Islet of Langerhans (tissue), 1 donor: ENCODE data around the gene SMPDL3A.

ENCODE experiments used
- FAIRE-seq: peaks from one replicate; lab custom pipeline; 2011; peaks lifted over from hg19 to GRCh38; lab: Jason Lieb, UNC

Gene SMPDL3A

GRCh38 chr6:122778302-122778701 is 10.8 kb upstream of the SMPDL3A start:
- no peak for FAIRE-seq

- FAIRE-seq = no peak
Measured at GRCh38 chr6:122778985-122779661, 9.9 kb upstream of the SMPDL3A start.

GRCh38 chr6:122779667-122780066 is 9.4 kb upstream of the SMPDL3A start, which contains the start of gene FABP7:
TSS of gene FABP7 (plus strand) at chr6:122779716. CDS start at chr6:122779795, 79 bp downstream.
- no peak for FAIRE-seq

GRCh38 chr6:122780114-122780513 is 8.9 kb upstream of the SMPDL3A start:
- no peak for FAIRE-seq

GRCh38 chr6:122781716-122782115 is 7.3 kb upstream of the SMPDL3A start:
- no peak for FAIRE-seq

- no peak for FAIRE-seq
Measured at GRCh38 chr6:122783401-122783800, 5.7 kb upstream of the SMPDL3A start.

GRCh38 chr6:122785891-122786290 is 3.2 kb upstream of the SMPDL3A start:
- FAIRE-seq = no peak

GRCh38 chr6:122787721-122788120 is 1.3 kb upstream of the SMPDL3A start:
- no peak for FAIRE-seq

GRCh38 chr6:122788208-122788607 is 850 bp upstream of the SMPDL3A start:
- FAIRE-seq = no peak

- peak; percentile 79 for FAIRE-seq
Measured at GRCh38 chr6:122788663-122789181, 336 bp upstream of the SMPDL3A start.

GRCh38 chr6:122790028-122790422 is 967 bp downstream of the SMPDL3A start:
- no peak for FAIRE-seq

GRCh38 chr6:122790423-122791309 is 1.6 kb downstream of the SMPDL3A start:
- FAIRE-seq = no peak

GRCh38 chr6:122791310-122791679 is 2.2 kb downstream of the SMPDL3A start:
- peak; percentile 71 for FAIRE-seq

GRCh38 chr6:122792766-122793165 is 3.7 kb downstream of the SMPDL3A start:
- FAIRE-seq = peak; percentile 47

GRCh38 chr6:122797537-122797936 is 8.5 kb downstream of the SMPDL3A start:
- no peak for FAIRE-seq

- FAIRE-seq = peak; percentile 98
Measured at GRCh38 chr6:122798099-122798641, 9.1 kb downstream of the SMPDL3A start.

GRCh38 chr6:122799140-122799745 is 10.2 kb downstream of the SMPDL3A start:
- FAIRE-seq = no peak

GRCh38 chr6:122799916-122800686 is 11.0 kb downstream of the SMPDL3A start:
- peak; percentile 55 for FAIRE-seq

GRCh38 chr6:122800906-122801305 is 11.8 kb downstream of the SMPDL3A start:
- no peak for FAIRE-seq

- FAIRE-seq = no peak
Measured at GRCh38 chr6:122801397-122801796, 12.3 kb downstream of the SMPDL3A start.

- no peak for FAIRE-seq
Measured at GRCh38 chr6:122803171-122803661, 14.2 kb downstream of the SMPDL3A start.
